ENCODE measurements around the gene L2HGDH.

L2HGDH gene

DNA sequence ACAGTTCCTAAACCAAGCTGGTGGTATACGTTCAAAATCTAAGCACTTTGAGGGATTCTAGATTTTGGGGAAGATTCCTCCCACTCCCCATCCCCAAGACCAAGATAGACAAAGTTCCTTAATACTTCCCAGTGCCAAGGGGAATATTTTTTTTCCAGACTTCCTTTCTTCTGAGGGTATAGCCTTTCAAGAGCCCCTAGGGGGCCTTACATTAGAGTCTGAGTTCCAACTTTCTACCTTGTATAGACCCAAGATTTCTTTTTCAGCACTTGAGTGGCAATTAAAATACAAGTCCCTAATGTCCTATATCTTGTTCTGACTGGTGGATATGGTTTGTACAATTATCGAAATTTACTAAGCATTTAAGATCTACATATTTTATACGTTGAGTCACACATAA is 52.0 kb downstream of the L2HGDH start:
- H3K4me3 ChIP-seq (ENCODE audit: low read length): no peak overlapping the region

DNA sequence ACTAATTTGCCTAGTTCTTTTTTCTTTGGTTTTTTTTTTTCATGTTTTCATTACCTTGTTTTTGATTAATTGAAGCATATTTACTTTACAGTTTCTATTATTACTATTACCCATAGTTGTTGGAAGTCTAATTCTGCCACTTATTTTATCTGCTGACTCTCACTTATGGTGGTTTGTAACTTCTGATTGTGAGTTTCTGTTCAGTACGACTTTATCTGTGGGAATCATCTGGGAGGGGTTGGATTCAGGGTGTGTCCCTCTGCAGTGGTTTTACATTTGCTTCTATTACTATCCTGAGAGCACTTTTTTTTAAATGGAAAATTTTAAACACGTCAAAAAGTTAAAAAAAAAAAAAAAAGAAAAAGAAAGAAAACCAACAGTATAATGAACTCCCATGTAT is 54.3 kb downstream of the L2HGDH start:
- Histone ChIP-seq H3K27ac (ENCODE audit: low read depth, low read length) (no peak overlapping the region), H3K4me3 (ENCODE audit: low read length) (no peak overlapping the region), H3K9ac (ENCODE audit: low read length) (no peak overlapping the region)

More for the DNA sequence above, 52.0 kb downstream of the L2HGDH start:
- Histone ChIP-seq H3K9ac (ENCODE audit: low read length) (no peak overlapping the region), H3K27ac (ENCODE audit: low read depth, low read length) (no peak overlapping the region), H3K27me3 (ENCODE audit: control insufficient read depth, insufficient read depth, low read length) (no peaks in the 10 kb centered on the region), H3K36me3 (ENCODE audit: control insufficient read depth, insufficient read depth, low read length) (no peaks in the 10 kb centered on the region), H3K4me1 (ENCODE audit: control insufficient read depth, insufficient read depth, low read length) (no peaks in the 10 kb centered on the region)

DNA sequence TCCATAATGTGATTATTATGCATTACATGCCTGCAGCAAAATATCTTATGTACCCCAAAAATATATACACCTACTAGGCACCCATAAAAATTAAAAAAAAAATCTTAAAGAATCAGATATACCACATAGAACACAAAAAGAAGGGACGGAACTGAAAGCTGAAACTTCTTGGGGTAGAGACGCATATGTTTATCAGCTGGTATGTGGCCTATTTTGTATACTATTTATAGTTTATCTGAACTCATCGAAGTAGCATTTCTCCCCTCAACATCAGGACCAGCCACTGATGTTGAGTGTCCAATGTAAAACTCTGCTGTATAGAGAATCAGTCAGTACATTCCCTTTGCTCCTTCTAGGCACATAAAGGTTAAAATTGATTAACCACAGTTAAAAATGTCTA is 57.8 kb downstream of the L2HGDH start:
- Histone ChIP-seq H3K36me3 (ENCODE audit: control insufficient read depth, insufficient read depth, low read length) (peaks cover 2% of the 10 kb centered on the region), H3K4me3 (ENCODE audit: low read length) (no peak overlapping the region), H3K4me1 (ENCODE audit: control insufficient read depth, insufficient read depth, low read length) (no peaks in the 10 kb centered on the region), H3K27ac (ENCODE audit: low read depth, low read length) (no peak overlapping the region), H3K9ac (ENCODE audit: low read length) (no peak overlapping the region), H3K27me3 (ENCODE audit: control insufficient read depth, insufficient read depth, low read length) (no peaks in the 10 kb centered on the region)

More for the DNA sequence above, 54.3 kb downstream of the L2HGDH start:
- Histone ChIP-seq H3K27me3 (ENCODE audit: control insufficient read depth, insufficient read depth, low read length) (no peaks in the 10 kb centered on the region), H3K4me1 (ENCODE audit: control insufficient read depth, insufficient read depth, low read length) (no peaks in the 10 kb centered on the region), H3K36me3 (ENCODE audit: control insufficient read depth, insufficient read depth, low read length) (peaks cover 2% of the 10 kb centered on the region)

DNA sequence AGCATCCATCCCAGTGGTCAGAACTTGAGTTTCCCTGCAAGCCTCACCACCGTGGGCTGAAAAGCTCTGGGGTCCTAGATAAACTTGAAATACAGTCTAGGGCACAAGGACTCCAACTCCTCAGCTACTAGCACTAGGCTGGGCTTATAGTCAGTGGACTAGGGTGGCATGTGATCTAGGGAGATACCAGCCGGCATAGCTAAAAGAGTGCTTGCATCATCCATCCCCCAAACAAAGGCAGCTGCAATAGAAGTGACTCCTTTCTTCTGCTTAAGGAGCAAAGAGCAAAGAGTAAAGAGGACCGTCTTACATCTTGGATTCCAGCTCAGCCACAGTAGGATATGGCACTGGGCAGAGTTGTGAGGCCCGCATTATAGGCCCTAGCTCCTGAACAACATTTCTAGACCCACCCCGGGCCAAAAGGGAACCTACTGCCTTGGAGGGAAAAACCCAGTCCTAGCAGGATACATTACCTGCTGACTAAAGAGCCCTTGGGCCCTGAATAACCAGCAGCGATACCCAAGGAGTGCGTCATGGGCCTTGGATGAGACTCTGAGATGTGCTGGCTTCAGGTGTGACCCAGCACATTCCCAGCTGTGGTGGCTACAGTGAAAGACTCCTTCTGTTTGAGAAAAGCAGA is 62.8 kb downstream of the L2HGDH start:
- Histone ChIP-seq H3K4me3 (ENCODE audit: low read length) (no peak overlapping the region), H3K9ac (ENCODE audit: low read length) (no peak overlapping the region), H3K27me3 (ENCODE audit: control insufficient read depth, insufficient read depth, low read length) (no peaks in the 10 kb centered on the region), H3K36me3 (ENCODE audit: control insufficient read depth, insufficient read depth, low read length) (peaks cover 1% of the 10 kb centered on the region), H3K4me1 (ENCODE audit: control insufficient read depth, insufficient read depth, low read length) (no peaks in the 10 kb centered on the region), H3K27ac (ENCODE audit: low read depth, low read length) (no peak overlapping the region)

DNA sequence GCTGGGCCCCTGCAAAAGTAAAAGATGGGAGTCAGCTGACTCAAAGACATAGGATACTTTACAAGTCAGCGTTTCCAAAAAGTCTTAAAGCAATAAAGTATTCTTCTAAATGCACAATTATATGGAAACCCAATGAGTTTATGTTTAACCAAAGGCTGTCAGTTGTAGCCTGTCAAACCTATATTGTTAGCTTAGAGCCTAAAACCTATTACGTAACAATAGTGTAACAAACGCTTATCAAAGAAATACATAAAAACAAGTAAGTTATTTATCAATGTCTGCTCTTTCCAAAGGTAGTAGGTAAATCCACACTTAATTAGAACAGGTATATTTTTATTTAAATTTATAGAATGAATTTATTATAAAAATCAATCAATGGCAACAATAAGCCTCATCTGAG is 64.8 kb downstream of the L2HGDH start:
- Histone ChIP-seq H3K4me1 (ENCODE audit: control insufficient read depth, insufficient read depth, low read length) (no peaks in the 10 kb centered on the region), H3K27me3 (ENCODE audit: control insufficient read depth, insufficient read depth, low read length) (no peaks in the 10 kb centered on the region), H3K4me3 (ENCODE audit: low read length) (no peak overlapping the region), H3K36me3 (ENCODE audit: control insufficient read depth, insufficient read depth, low read length) (no peaks in the 10 kb centered on the region), H3K27ac (ENCODE audit: low read depth, low read length) (no peak overlapping the region), H3K9ac (ENCODE audit: low read length) (no peak overlapping the region)

DNA sequence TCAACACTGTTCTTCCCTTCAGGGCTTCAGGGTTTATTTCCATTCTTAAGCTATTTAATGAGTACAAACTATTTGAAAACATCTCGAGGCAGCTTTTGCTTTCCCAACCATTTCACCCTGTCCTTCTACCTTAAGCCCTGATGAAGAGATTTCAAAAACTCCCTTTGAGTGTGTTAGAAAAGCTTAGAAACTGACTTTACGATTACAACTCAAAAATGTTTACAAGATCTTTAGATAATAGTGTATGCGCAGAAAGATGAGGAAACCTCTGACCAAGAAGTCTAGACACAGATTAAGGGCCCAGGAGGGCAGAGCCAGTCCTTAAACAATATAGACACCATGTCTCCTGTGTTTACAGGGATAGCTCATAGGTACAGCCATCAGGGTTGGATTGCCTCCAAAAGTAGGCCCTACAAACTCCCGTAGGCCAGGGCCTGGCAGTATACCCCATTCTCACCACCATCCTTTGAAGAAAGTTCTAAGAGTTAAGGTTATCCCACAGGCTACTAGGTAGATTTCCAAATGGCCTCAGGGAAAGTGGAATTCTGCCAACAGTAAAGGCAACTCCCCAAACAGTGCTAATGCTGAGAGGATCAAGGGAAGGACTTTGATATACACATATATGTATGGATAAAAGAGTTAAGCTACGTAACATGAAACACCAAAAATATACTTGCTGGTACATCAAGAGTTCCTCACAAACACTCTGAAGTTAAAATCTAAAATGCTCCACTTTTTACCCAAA is 69.3 kb downstream of the L2HGDH start:
- no peaks in the 10 kb centered on the region for H3K27me3 ChIP-seq (ENCODE audit: control insufficient read depth, insufficient read depth, low read length)
- H3K36me3 ChIP-seq (ENCODE audit: control insufficient read depth, insufficient read depth, low read length): no peaks in the 10 kb centered on the region
- no peak overlapping the region for H3K4me3 ChIP-seq (ENCODE audit: low read length)
- H3K9ac ChIP-seq (ENCODE audit: low read length): no peak overlapping the region
- no peaks in the 10 kb centered on the region for H3K4me1 ChIP-seq (ENCODE audit: control insufficient read depth, insufficient read depth, low read length)
- no peak overlapping the region for H3K27ac ChIP-seq (ENCODE audit: low read depth, low read length)

DNA sequence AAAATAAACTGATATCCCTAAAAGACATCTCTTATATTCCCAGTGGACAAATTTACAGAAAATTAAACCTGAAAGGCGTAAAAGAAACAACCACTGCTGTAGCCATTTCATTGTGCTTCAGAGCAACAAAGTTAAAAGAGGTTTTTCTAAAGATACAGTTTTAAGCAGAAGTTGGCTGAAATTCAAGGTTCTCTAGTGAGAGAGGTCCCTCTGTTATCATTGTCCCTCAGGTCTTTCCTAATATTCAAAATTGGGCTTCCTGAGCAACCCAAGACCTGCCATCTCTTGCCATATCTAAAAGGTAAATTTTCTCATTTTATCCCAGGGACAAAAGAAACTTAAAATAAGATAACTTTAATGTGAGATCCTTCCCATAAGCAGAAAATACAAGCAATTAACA is 69.9 kb downstream of the L2HGDH start:
- Histone ChIP-seq H3K4me1 (ENCODE audit: control insufficient read depth, insufficient read depth, low read length) (no peaks in the 10 kb centered on the region), H3K9ac (ENCODE audit: low read length) (no peak overlapping the region), H3K27me3 (ENCODE audit: control insufficient read depth, insufficient read depth, low read length) (no peaks in the 10 kb centered on the region), H3K36me3 (ENCODE audit: control insufficient read depth, insufficient read depth, low read length) (no peaks in the 10 kb centered on the region), H3K27ac (ENCODE audit: low read depth, low read length) (no peak overlapping the region), H3K4me3 (ENCODE audit: low read length) (no peak overlapping the region)

DNA sequence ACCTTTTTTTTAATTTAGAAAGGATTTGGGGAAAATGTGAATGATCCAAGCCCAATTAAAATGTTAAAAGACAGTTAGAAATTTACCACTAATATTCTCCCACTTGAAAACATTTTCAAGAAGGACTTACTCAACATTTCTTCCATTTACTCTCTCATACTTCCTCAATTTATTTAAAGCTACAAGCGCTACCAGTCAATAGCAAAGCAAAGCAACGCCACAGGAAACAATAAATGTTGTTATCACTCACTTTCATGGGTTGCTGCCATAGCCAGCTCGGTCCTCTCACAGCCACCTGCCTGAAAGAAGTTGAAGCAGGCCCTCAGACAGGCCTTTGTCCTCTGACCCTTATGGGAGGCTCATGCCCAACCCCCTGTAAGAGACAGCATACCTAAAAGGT is 74.6 kb downstream of the L2HGDH start:
- Histone ChIP-seq H3K4me3 (ENCODE audit: low read length) (no peak overlapping the region), H3K27me3 (ENCODE audit: control insufficient read depth, insufficient read depth, low read length) (no peaks in the 10 kb centered on the region), H3K4me1 (ENCODE audit: control insufficient read depth, insufficient read depth, low read length) (peaks cover 1% of the 10 kb centered on the region), H3K27ac (ENCODE audit: low read depth, low read length) (no peak overlapping the region), H3K36me3 (ENCODE audit: control insufficient read depth, insufficient read depth, low read length) (no peaks in the 10 kb centered on the region), H3K9ac (ENCODE audit: low read length) (no peak overlapping the region)

DNA sequence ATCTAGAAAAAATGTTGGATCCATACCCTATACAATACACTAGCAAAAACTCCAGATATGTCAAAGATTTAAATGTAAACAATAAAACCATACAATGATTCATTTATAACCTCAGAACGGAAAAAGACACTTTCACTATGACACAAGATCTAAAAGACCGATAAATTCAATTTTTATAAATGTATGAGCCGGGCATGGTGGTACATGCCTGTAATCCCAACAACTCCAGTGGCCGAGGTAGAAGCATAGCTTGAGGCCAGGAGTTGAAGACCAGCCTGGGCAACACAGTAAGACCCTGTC is 78.1 kb downstream of the L2HGDH start:
- Histone ChIP-seq H3K27me3 (ENCODE audit: control insufficient read depth, insufficient read depth, low read length) (no peaks in the 10 kb centered on the region), H3K36me3 (ENCODE audit: control insufficient read depth, insufficient read depth, low read length) (no peaks in the 10 kb centered on the region), H3K27ac (ENCODE audit: low read depth, low read length) (no peak overlapping the region), H3K4me1 (ENCODE audit: control insufficient read depth, insufficient read depth, low read length) (peaks cover 15% of the 10 kb centered on the region), H3K9ac (ENCODE audit: low read length) (no peak overlapping the region), H3K4me3 (ENCODE audit: low read length) (no peak overlapping the region)

DNA sequence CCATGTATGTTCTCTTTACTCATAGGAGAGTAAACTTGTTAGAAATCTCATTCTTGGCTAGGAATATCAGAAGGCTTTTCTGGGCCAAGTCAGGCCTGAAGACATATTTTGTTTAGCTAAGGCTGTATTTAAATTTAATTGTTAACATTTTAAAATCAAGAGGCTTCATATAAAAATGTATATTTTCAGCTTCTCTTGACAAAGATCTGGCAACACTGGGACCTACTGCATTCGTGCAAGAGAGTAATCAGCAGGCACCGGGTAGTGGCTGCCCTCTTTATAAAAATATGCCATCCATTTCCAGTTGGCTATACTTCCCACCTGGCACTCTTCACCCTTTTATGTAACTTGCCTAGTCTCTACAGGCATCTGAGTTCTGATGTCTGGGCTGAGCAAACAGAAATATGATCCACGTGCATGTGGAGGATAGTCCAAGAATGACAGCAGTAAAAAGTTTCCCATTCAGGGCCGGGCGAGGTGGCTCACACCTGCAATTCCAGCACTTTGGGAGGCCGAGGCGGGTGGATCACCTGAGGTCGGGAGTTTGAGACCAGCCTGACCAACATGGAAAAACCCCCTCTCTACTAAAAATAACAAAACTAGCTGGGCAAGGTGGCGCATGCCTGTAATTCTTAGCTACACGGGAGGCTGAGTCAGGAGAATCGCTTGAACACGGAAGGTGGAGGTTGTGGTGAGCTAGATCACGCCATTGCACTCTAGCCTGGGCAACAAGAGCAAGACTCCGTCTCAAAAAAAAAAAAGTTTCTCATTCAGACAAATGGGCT is 78.7 kb downstream of the L2HGDH start:
- Histone ChIP-seq H3K27me3 (ENCODE audit: control insufficient read depth, insufficient read depth, low read length) (no peaks in the 10 kb centered on the region), H3K9ac (ENCODE audit: low read length) (no peak overlapping the region), H3K4me3 (ENCODE audit: low read length) (no peak overlapping the region), H3K4me1 (ENCODE audit: control insufficient read depth, insufficient read depth, low read length) (peaks cover 20% of the 10 kb centered on the region), H3K36me3 (ENCODE audit: control insufficient read depth, insufficient read depth, low read length) (no peaks in the 10 kb centered on the region), H3K27ac (ENCODE audit: low read depth, low read length) (no peak overlapping the region)

DNA sequence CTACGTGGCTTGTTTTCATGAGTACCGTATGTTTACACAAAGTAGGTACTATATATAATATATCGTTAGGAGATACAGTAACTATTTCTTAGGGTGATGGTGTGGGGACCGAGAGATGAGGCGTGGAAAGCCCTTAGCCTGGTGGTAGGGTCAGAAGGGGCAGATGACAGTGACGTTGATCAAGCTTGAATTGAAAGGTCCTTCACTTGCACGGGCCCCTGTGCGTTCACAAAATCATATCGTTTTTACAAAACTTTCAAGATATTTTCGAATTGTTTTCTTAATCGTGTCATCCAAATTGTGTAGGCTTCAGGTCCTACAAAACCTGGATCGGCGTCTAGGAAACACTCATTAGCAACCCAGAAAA is 79.8 kb downstream of the L2HGDH start:
- peaks cover 20% of the 10 kb centered on the region for H3K4me1 ChIP-seq (ENCODE audit: control insufficient read depth, insufficient read depth, low read length)
- H3K27ac ChIP-seq (ENCODE audit: low read depth, low read length): peak overlapping the region; percentile 96
- peak overlapping the region; percentile 75 for H3K9ac ChIP-seq (ENCODE audit: low read length)
- no peaks in the 10 kb centered on the region for H3K27me3 ChIP-seq (ENCODE audit: control insufficient read depth, insufficient read depth, low read length)
- H3K36me3 ChIP-seq (ENCODE audit: control insufficient read depth, insufficient read depth, low read length): no peaks in the 10 kb centered on the region
- H3K4me3 ChIP-seq (ENCODE audit: low read length): peak overlapping the region; percentile 88

DNA sequence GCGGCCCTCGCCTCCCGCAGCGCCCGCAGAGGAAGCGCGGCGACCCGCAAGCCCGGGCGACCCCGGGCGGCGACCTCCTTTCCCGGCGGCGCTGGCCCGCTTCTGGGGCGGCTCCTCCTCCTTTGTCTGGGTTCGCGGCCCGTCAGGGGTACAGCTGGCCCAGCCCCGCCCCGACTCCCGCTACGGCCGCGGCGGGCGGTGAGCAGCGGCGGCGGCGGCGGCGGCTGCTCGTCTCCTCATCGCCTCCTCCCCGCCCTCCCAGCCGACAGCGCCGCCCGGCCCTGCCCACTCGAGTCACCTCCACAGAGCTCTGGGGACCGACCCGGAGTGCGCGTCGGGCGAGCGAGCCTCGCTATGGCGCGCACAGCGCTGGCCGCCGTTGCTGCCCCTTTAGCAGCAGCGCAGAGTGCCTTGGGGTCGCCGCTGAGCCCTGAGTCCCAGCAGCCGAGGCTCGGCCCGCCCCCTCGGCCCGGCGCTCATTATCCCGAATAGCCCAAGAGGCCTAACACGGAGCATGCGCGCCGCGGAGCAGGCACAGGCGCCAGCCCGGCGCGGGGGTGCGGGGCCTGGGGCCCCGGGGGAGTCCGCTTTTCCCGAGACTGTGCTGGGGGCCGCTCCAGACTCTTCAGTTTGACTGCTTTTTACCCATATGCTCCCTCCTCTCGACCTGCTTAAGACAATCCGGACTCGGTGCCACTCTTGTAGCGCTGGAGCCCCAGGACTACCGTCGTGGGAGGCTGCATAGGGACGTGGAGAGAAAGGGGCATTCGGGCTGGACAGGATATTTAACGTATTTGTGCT is 80.4 kb downstream of the L2HGDH start, which contains the start of gene SOS2:
Gene SOS2 (minus strand): TSS at position 104 of the 801 bp plus-strand sequence. CDS start 295 bp downstream, outside the sequence.
- H3K9ac ChIP-seq (ENCODE audit: low read length): peak within 1 kb of the TSS; percentile 75
- peaks cover 20% of the 10 kb centered on the region for H3K4me1 ChIP-seq (ENCODE audit: control insufficient read depth, insufficient read depth, low read length)
- peak within 1 kb of the TSS; percentile 88 for H3K4me3 ChIP-seq (ENCODE audit: low read length)
- H3K27me3 ChIP-seq (ENCODE audit: control insufficient read depth, insufficient read depth, low read length): no peaks in the 10 kb centered on the region
- no peaks in the 10 kb centered on the region for H3K36me3 ChIP-seq (ENCODE audit: control insufficient read depth, insufficient read depth, low read length)
- H3K27ac ChIP-seq (ENCODE audit: low read depth, low read length): peak within 1 kb of the TSS; percentile 96
